ENCODE results near the gene UQCR10.

- no peak for TF ChIP-seq POLR2AphosphoS5 (IDR thresholded peaks at IDR 0.05)
- TF ChIP-seq, protein P1, sequence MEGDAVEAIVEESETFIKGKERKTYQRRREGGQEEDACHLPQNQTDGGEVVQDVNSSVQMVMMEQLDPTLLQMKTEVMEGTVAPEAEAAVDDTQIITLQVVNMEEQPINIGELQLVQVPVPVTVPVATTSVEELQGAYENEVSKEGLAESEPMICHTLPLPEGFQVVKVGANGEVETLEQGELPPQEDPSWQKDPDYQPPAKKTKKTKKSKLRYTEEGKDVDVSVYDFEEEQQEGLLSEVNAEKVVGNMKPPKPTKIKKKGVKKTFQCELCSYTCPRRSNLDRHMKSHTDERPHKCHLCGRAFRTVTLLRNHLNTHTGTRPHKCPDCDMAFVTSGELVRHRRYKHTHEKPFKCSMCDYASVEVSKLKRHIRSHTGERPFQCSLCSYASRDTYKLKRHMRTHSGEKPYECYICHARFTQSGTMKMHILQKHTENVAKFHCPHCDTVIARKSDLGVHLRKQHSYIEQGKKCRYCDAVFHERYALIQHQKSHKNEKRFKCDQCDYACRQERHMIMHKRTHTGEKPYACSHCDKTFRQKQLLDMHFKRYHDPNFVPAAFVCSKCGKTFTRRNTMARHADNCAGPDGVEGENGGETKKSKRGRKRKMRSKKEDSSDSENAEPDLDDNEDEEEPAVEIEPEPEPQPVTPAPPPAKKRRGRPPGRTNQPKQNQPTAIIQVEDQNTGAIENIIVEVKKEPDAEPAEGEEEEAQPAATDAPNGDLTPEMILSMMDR (IDR thresholded peaks at IDR 0.05) = no peak
- TF ChIP-seq POLR2A (IDR thresholded peaks at IDR 0.05) = no peak
- no peak for TF ChIP-seq EP300 (IDR thresholded peaks at IDR 0.05)
Observed at GRCh38 chr22:29790061-29790460, 22.9 kb downstream of the UQCR10 start.

All from sigmoid colon (tissue), 4 donors.